Smooth muscle cell (in vitro differentiated cells): ENCODE results near the gene ROBO1. TPM values are rescaled to one million over a fixed set of nuclear protein-coding genes. Genes with fewer than 3 reads are reported as not detected.

Experiments
- DNase-seq: peaks from one replicate; lab custom pipeline; 2025; ENCODE audit not compliant: unreplicated experiment; lab: John Stamatoyannopoulos, UW
- H2AFZ ChIP-seq: fragments of 200-600 bp; sonication (generic); 2 replicates; pipeline ENCODE4 v1.6.0; 2016; ENCODE audit warnings: antibody characterized with exemption, low read depth, mild to moderate bottlenecking
- H3F3A ChIP-seq: fragments of 200-600 bp; sonication (generic); 2 replicates; pipeline ENCODE4 v1.6.0; 2017; ENCODE audit warnings: antibody characterized with exemption, low read depth
- H3K27ac ChIP-seq: fragments of 200-600 bp; sonication (generic); 2 replicates; pipeline ENCODE4 v1.5.1; 2016; ENCODE audit warnings: low read depth, mild to moderate bottlenecking
- H3K27me3 ChIP-seq: fragments of 200-600 bp; sonication (generic); 2 replicates; pipeline ENCODE4 v1.6.1; 2016; ENCODE audit warnings: low read depth, mild to moderate bottlenecking
- H3K36me3 ChIP-seq: fragments of 200-600 bp; sonication (generic); 2 replicates; pipeline ENCODE4 v1.5.1; 2016; ENCODE audit warnings: low read depth
- H3K4me1 ChIP-seq: fragments of 200-600 bp; sonication (generic); 2 replicates; pipeline ENCODE4 v1.5.1; 2016; ENCODE audit warnings: low read depth
- H3K4me2 ChIP-seq: fragments of 200-600 bp; sonication (generic); 2 replicates; pipeline ENCODE4 v1.6.0; 2016; ENCODE audit warnings: mild to moderate bottlenecking
- H3K4me3 ChIP-seq: fragments of 200-600 bp; sonication (generic); 2 replicates; pipeline ENCODE4 v1.5.1; 2016; ENCODE audit warnings: mild to moderate bottlenecking
- H3K79me2 ChIP-seq: fragments of 200-600 bp; sonication (generic); 2 replicates; pipeline ENCODE4 v1.6.0; 2016; ENCODE audit warnings: low read depth, mild to moderate bottlenecking
- H3K9ac ChIP-seq: fragments of 200-600 bp; sonication (generic); 2 replicates; pipeline ENCODE4 v1.6.0; 2016; ENCODE audit warnings: low read depth
- H3K9me3 ChIP-seq: fragments of 200-600 bp; sonication (generic); replicated peaks from 2 replicates; pipeline ENCODE4 v1.5.1; 2016; ENCODE audit warnings: low read depth
- H4K20me1 ChIP-seq: fragments of 200-600 bp; sonication (generic); 2 replicates; pipeline ENCODE4 v1.6.0; 2016; ENCODE audit warnings: low read depth
- CTCF ChIP-seq: fragments of 200-600 bp; sonication (generic); IDR thresholded peaks from 2 replicates; pipeline ENCODE4 v1.5.1; 2017; ENCODE audit warnings: borderline replicate concordance, mild to moderate bottlenecking, antibody characterized with exemption; ENCODE audit not compliant: insufficient read depth, poor library complexity, severe bottlenecking
- WGBS: methylation state at CpG from one replicate; pipeline ENCODE4 v1.1.7; 2016; ENCODE audit warnings: low lambda C conversion rate; 5-methylcytosine and 5-hydroxymethylcytosine counted together
- polyA plus RNA-seq: library from polyadenylated mRNA; unstranded; fragments of >200 nt; fragmentation: Nextera tagmentation; extraction: Ambion mirVana; gene quantifications from 2 replicates; pipeline ENCODE4 v1.2.1, GENCODE V29; 2016
- total RNA-seq: library from RNA; depleted of rRNA; stranded (reverse); fragments of >200 nt; gene quantifications from 2 replicates; pipeline ENCODE4 v1.2.3, GENCODE V29; 2014

The ROBO1 gene
- total and polyA plus RNA-seq, 2 experiments from 2014 or later = 30.5 to 79.5 TPM

- no peak overlapping the region for H3K4me3 ChIP-seq
- DNase-seq = no peak
- H3K4me2 ChIP-seq = no peak overlapping the region
- WGBS = 92% methylated on average over 3 of the region's 3 CpGs
- TF ChIP-seq CTCF = no peak
- no peak overlapping the region for H3K27ac ChIP-seq
- no peaks in the 10 kb centered on the region for H3K4me1 ChIP-seq
- peaks cover 17% of the 10 kb centered on the region for H4K20me1 ChIP-seq
- H3K27me3 ChIP-seq = no peaks in the 10 kb centered on the region
- peaks cover 15% of the 10 kb centered on the region for H3K79me2 ChIP-seq
- no peak overlapping the region for H3K9ac ChIP-seq
- no peak overlapping the region for H2AFZ ChIP-seq
- H3F3A ChIP-seq = no peaks in the 10 kb centered on the region
- no peaks in the 10 kb centered on the region for H3K9me3 ChIP-seq
- no peaks in the 10 kb centered on the region for H3K36me3 ChIP-seq
These were observed 952.8 kb downstream of the ROBO1 start for GRCh38 chr3:78814893-78815562.

- Histone ChIP-seq H3K9ac (no peak overlapping the region), H3F3A (no peaks in the 10 kb centered on the region), H3K27me3 (no peaks in the 10 kb centered on the region), H4K20me1 (peaks cover 17% of the 10 kb centered on the region), H3K27ac (no peak overlapping the region), H3K4me2 (no peak overlapping the region), H3K79me2 (peaks cover 15% of the 10 kb centered on the region), H3K36me3 (no peaks in the 10 kb centered on the region), H3K9me3 (no peaks in the 10 kb centered on the region), H2AFZ (no peak overlapping the region), H3K4me3 (no peak overlapping the region), H3K4me1 (no peaks in the 10 kb centered on the region)
- WGBS = 83% methylated on average over 3 of the region's 3 CpGs
- no peak for TF ChIP-seq CTCF
- no peak for DNase-seq
These were observed 955.6 kb downstream of the ROBO1 start for GRCh38 chr3:78812166-78812565.

- H3K79me2 ChIP-seq = peaks cover 24% of the 10 kb centered on the region
- H2AFZ ChIP-seq = no peak overlapping the region
- no peaks in the 10 kb centered on the region for H3K36me3 ChIP-seq
- no peaks in the 10 kb centered on the region for H3F3A ChIP-seq
- no peak overlapping the region for H3K27ac ChIP-seq
- H4K20me1 ChIP-seq = peaks cover 22% of the 10 kb centered on the region
- no peaks in the 10 kb centered on the region for H3K9me3 ChIP-seq
- TF ChIP-seq CTCF = no peak
- no peaks in the 10 kb centered on the region for H3K27me3 ChIP-seq
- peaks cover 4% of the 10 kb centered on the region for H3K4me1 ChIP-seq
- 88% methylated on average over 4 of the region's 4 CpGs for WGBS
- no peak overlapping the region for H3K4me2 ChIP-seq
- DNase-seq = no peak
- H3K4me3 ChIP-seq = no peak overlapping the region
- no peak overlapping the region for H3K9ac ChIP-seq
These were observed 957.8 kb downstream of the ROBO1 start for GRCh38 chr3:78809966-78810365.
